GM21381 (cell line): ENCODE results near the gene STRADA.
"Not testable (repeated sequence)": the region's sequence is repeated elsewhere in the genome, so short reads cannot be mapped to it uniquely, and the experiment has no call there.

Source experiments
- ATAC-seq: cut with Tn5 transposase; IDR thresholded peaks from one replicate; pipeline ENCODE4 v1.9.1; 2021; ENCODE audit warnings: mild to moderate bottlenecking, moderate library complexity; ENCODE audit not compliant: unreplicated experiment

Gene STRADA

GRCh38 chr17:63758428-63758827 is 16.8 kb upstream of the STRADA start:
- no peak for ATAC-seq

- ATAC-seq, result no peak
Measured at GRCh38 chr17:63754046-63754445, 12.4 kb upstream of the STRADA start.

GRCh38 chr17:63753215-63753614 is 11.6 kb upstream of the STRADA start:
- ATAC-seq, result no peak

GRCh38 chr17:63752707-63753106 is 11.1 kb upstream of the STRADA start:
- no peak for ATAC-seq

GRCh38 chr17:63751806-63752205 is 10.2 kb upstream of the STRADA start:
- ATAC-seq, result no peak

GRCh38 chr17:63741143-63741407 is 524 bp downstream of the STRADA start:
- ATAC-seq, result no peak

GRCh38 chr17:63740464-63741142 is 996 bp downstream of the STRADA start:
- no peak for ATAC-seq

- ATAC-seq, result no peak
Measured at GRCh38 chr17:63735691-63736090, 5.9 kb downstream of the STRADA start.

GRCh38 chr17:63722403-63722802 is 19.2 kb downstream of the STRADA start:
- no peak for ATAC-seq

GRCh38 chr17:63720194-63720593 is 21.4 kb downstream of the STRADA start:
- not testable (repeated sequence) for ATAC-seq

- ATAC-seq, result no peak
Measured at GRCh38 chr17:63718988-63719387, 22.6 kb downstream of the STRADA start.

GRCh38 chr17:63716426-63716825 is 25.2 kb downstream of the STRADA start:
- ATAC-seq, result no peak

- no peak for ATAC-seq
Measured at GRCh38 chr17:63714550-63715277, 26.9 kb downstream of the STRADA start.

GRCh38 chr17:63709110-63709509 is 32.5 kb downstream of the STRADA start:
- ATAC-seq, result no peak

GRCh38 chr17:63707151-63707550 is 34.4 kb downstream of the STRADA start:
- no peak for ATAC-seq

- ATAC-seq, result no peak
Measured at GRCh38 chr17:63706336-63707082, 35.1 kb downstream of the STRADA start.

GRCh38 chr17:63705657-63706056 is 35.9 kb downstream of the STRADA start:
- no peak for ATAC-seq

GRCh38 chr17:63704836-63705235 is 36.8 kb downstream of the STRADA start:
- ATAC-seq, result no peak

- no peak for ATAC-seq
Measured at GRCh38 chr17:63704259-63704576, 37.4 kb downstream of the STRADA start.

- no peak for ATAC-seq
Measured at GRCh38 chr17:63703556-63704258, 37.9 kb downstream of the STRADA start.

- ATAC-seq, result no peak
Measured at GRCh38 chr17:63703029-63703428, 38.6 kb downstream of the STRADA start.

GRCh38 chr17:63702721-63703015 is 38.9 kb downstream of the STRADA start:
- no peak for ATAC-seq
